ENCODE data around the gene GRWD1. TPM values are rescaled to one million over a fixed set of nuclear protein-coding genes. Genes with fewer than 3 reads are reported as not detected.
A peak's percentile ranks its signal among the peaks of the same experiment; 100 is the strongest.

Gene GRWD1
- total RNA-seq, 1 experiment from 2014 or later = 56.7 TPM

GRCh38 chr19:48478339-48479256 lies 32.8 kb downstream of the GRWD1 start:
- ChIA-PET POLR2A (no interaction called here), CTCF (no interaction called here)
- no peak overlapping the region for H3K27ac ChIP-seq (ENCODE audit: low read length)
- H3K4me3 ChIP-seq (ENCODE audit: low read depth in 2 of 2, low read length in 2 of 2) = no peak overlapping the region
- peaks cover 7% of the 10 kb centered on the region for H3K4me1 ChIP-seq (ENCODE audit: control insufficient read depth, insufficient read depth, low read length)
- in situ Hi-C loops (cut with HindIII; ENCODE audit: low pct_unique_long_range_greater_than_20kb, low sequenced_read_pairs) (no loop called here), intact Hi-C loops (cut with micrococcal nuclease; ENCODE audit: unreplicated experiment) (no loop called here)
- BruUV-seq (replicated peaks) = no TSS peak
- TF ChIP-seq CTCF (IDR thresholded peaks at IDR 0.05) (no peak), REST (IDR thresholded peaks at IDR 0.05; ENCODE audit: insufficient read depth in 1 of 2, low read depth in 2 of 2, low read length in 1 of 2) (no peak)
- H3K27me3 ChIP-seq (ENCODE audit: control insufficient read depth, insufficient read depth, low read length) = no peaks in the 10 kb centered on the region
- H3K9me3 ChIP-seq (ENCODE audit: control insufficient read depth, insufficient read depth, low read depth, low read length) = no peaks in the 10 kb centered on the region
- DNase-seq (ENCODE audit: low read depth, low spot score) = no peak
- ATAC-seq = no peak
- no peaks in the 10 kb centered on the region; the same call in none of the 2 replicates for H3K36me3 ChIP-seq (ENCODE audit: control insufficient read depth, insufficient read depth, low read length)

GRCh38 chr19:48479686-48480085 lies 33.9 kb downstream of the GRWD1 start:
- H3K27ac ChIP-seq (ENCODE audit: low read length) = no peak overlapping the region

More at GRCh38 chr19:48479686-48480085, 33.9 kb downstream of the GRWD1 start:
- Histone ChIP-seq H3K36me3 (ENCODE audit: control insufficient read depth, insufficient read depth, low read length) (no peaks in the 10 kb centered on the region; the same call in 1 of the 2 replicates), H3K4me3 (ENCODE audit: low read depth in 2 of 2, low read length in 2 of 2) (no peak overlapping the region), H3K27me3 (ENCODE audit: control insufficient read depth, insufficient read depth, low read length) (no peaks in the 10 kb centered on the region), H3K9me3 (ENCODE audit: control insufficient read depth, insufficient read depth, low read depth, low read length) (no peaks in the 10 kb centered on the region), H3K4me1 (ENCODE audit: control insufficient read depth, insufficient read depth, low read length) (peaks cover 7% of the 10 kb centered on the region)
- DNase-seq (ENCODE audit: low read depth, low spot score) = no peak
- ATAC-seq = peak; percentile 24; the same call in 1 of the 2 replicates
- POLR2A ChIA-PET = no interaction called here
- TF ChIP-seq SIN3A (IDR thresholded peaks at IDR 0.05; ENCODE audit: borderline replicate concordance, insufficient read depth, low read depth, low read length) (no peak), POLR2AphosphoS5 (IDR thresholded peaks at IDR 0.05; ENCODE audit: low read depth, low read length) (no peak), REST (IDR thresholded peaks at IDR 0.05; ENCODE audit: insufficient read depth in 1 of 2, low read depth in 2 of 2, low read length in 1 of 2) (no peak), CTCF (IDR thresholded peaks at IDR 0.05) (no peak), TCF7L2 (IDR thresholded peaks at IDR 0.05; ENCODE audit: low read depth, low read length) (no peak)
- no TSS peak for BruUV-seq (replicated peaks)
- in situ Hi-C loops (cut with HindIII; ENCODE audit: low pct_unique_long_range_greater_than_20kb, low sequenced_read_pairs) (no loop called here), intact Hi-C loops (cut with micrococcal nuclease; ENCODE audit: unreplicated experiment) (no loop called here)
- CTCF ChIA-PET = no interaction called here
